ENCODE results near the gene PRPH.
A peak's percentile ranks its signal among the peaks of the same experiment; 100 is the strongest.

PRPH gene

GRCh38 chr12:49345825-49346658 is 51.1 kb downstream of the PRPH start:
- DNase-seq (ENCODE audit: low spot score), result peak; percentile 67

GRCh38 chr12:49346659-49347310 is 51.8 kb downstream of the PRPH start, which contains the start of gene DNAJC22:
DNAJC22 (plus strand) TSS chr12:49346888; CDS start chr12:49348873, 1,985 bp downstream.
- DNase-seq (ENCODE audit: low spot score), result peak; percentile 54

GRCh38 chr12:49347311-49348193 is 52.6 kb downstream of the PRPH start:
- DNase-seq (ENCODE audit: low spot score), result peak; percentile 95

Measured in iPS-NIHi11 (cell line).